HG02759 (cell line): ENCODE data around the gene TNFRSF25.
A peak's percentile ranks its signal among the peaks of the same experiment; 100 is the strongest.
"Not testable (repeated sequence)": the region's sequence is repeated elsewhere in the genome, so short reads cannot be mapped to it uniquely, and the experiment has no call there.

Experiments used
- ATAC-seq: cut with Tn5 transposase; IDR thresholded peaks from one replicate; pipeline ENCODE4 v1.9.1; 2021; ENCODE audit warnings: mild to moderate bottlenecking, moderate library complexity; ENCODE audit not compliant: unreplicated experiment

The TNFRSF25 gene

DNA sequence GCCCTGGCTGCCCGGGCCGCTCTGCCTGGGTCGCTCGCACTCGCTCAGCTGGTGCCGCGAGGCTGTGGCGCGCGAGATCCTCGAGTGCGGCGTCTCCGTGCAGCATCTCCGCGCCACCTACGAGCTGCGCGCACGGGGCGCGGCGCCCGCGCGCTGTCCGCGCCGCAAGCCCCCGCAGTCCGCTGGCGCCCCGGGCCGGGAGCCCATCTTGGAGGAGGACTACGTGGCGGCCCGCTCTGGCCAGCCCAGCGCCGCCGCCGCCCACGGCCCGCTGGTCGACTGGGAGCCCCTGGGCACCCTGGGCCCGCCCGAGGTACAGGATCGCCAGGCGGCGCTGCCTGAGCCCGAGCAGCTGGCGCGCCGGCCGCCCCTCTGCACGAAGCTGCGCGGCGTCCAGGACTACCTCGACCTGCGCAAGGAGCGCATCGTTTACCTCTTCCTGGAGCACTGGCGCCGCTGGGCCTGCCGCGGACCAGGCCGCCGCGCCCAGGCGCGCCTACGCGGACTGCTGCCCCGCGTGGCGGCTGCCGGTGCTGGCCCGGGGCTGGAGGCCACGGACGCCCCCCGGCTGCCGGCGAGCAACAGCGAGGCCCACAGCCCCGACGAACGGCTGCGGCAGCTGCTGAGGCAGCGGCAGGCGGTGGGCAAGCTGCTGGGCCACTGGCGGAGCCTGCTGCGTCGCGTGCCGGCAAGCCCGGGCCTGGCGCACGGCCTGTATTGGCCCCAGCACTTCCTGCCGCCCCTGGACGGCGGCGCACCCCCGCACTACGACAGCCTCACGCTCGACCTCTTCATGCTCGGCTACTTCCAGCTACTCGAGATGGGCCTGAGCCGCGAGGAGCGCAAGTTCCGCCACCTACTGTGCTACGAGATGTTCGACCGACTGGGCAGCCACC lies 10.9 kb downstream of the TNFRSF25 start:
- no peak for ATAC-seq

DNA sequence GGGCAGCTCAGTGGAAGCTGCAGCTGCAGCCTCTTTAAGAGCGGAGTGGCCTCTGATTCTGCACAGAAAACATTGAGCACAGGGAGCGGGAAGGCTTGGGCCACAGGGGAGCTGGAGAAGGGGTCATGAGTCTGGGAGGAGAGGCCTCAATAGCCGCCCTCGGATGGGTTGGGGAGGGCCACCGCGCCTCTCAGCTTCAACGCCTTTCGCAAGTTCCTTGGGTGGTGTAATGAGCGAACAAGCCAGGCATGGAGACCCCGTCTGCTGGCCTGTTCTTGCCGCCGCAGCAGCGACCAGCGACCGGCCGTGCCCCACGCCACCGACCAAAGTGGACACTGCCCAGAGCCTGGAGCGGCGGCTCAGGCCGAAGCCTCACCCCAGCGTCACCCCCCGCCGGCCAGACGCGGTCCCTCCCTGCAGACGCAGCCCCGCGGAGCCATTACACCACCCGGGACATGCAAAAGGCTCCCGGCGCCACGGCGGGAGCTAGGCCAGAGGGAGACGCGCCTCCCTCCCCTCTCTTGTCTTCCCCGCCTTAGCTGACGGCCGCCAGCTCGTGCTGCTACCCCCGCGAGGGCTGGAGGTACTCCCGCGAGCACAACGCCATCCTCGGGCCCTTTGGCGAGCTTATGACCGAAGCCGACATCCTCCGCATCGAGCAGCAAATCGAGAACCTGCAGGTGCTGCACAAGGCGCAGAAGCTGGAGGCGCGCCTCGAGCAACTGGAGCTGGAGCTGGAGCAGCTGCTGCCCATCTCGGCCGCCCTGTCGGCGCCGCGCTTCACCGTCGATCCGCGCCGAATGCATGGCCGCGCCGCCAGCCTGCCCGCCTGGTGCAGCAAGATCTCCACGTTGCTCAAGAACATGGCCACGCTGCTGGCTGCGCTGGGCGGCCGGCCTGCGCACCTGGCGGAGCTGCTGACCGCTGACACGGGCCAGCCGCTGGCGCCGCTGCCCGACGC lies 11.8 kb downstream of the TNFRSF25 start:
- not testable (repeated sequence) for ATAC-seq

DNA sequence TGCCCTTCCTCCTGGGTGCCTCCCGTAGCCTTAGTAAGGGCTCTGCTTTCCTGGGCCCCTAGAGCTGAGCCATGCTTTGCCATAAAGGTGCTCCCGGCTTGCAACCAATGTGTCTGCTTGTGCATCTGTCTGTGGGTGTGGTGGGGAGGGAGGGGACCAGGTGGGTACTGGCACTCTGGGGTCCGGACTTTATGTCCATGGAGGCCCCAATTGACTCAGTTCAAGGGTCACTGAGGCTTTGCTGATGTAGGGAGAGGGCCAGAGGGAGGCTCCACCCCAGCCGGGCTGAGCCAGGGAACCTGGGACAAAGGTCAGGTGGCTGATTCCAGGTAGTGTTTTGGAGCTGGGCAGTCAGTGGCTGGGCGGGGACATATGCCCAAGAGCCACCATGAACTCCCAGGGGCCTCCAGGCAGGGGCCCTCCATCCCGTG lies 15.0 kb downstream of the TNFRSF25 start:
- ATAC-seq, result no peak

DNA sequence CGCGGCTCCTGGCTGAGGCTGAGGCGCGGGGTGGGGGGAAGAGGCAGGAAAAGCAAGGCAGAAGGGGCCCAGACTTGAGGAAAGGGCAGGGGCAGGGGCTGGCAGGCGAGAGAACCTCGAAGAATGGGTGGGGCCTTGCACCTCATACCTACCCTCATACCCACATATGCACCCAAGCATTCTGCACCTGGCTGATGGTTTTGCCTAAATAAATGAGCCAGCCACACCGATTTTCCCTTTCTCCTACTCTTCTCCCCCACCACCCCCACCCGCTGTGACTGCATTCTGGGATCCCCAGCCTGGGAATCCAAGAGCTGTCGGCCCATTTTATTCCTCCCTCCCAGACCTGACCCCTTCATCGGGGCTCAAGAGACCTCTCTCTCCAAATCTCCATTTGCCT lies 15.5 kb downstream of the TNFRSF25 start:
- ATAC-seq, result not testable (repeated sequence)

DNA sequence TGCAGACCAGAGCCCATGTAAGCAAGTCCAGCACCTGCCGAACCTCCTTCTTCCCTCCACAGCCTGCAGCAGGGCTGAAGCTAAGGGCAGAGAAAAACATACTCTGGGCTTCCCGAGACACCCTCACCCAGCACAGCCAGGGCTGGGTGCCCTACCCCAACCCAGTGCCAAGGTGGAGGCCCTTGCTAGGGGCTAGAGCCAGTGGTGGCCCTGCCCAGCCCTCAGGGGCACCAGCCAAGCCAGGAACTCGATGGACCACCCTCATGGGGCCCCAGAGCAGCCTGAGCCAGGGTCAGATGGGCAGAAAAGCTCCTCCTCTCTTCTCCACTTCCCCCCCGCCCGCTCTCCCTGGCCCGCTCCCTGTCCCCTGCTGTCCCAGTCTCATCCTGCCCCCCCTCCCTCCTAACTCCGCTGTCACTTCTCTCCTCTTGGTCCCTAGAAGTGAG lies 15.9 kb downstream of the TNFRSF25 start:
- ATAC-seq, result no peak

DNA sequence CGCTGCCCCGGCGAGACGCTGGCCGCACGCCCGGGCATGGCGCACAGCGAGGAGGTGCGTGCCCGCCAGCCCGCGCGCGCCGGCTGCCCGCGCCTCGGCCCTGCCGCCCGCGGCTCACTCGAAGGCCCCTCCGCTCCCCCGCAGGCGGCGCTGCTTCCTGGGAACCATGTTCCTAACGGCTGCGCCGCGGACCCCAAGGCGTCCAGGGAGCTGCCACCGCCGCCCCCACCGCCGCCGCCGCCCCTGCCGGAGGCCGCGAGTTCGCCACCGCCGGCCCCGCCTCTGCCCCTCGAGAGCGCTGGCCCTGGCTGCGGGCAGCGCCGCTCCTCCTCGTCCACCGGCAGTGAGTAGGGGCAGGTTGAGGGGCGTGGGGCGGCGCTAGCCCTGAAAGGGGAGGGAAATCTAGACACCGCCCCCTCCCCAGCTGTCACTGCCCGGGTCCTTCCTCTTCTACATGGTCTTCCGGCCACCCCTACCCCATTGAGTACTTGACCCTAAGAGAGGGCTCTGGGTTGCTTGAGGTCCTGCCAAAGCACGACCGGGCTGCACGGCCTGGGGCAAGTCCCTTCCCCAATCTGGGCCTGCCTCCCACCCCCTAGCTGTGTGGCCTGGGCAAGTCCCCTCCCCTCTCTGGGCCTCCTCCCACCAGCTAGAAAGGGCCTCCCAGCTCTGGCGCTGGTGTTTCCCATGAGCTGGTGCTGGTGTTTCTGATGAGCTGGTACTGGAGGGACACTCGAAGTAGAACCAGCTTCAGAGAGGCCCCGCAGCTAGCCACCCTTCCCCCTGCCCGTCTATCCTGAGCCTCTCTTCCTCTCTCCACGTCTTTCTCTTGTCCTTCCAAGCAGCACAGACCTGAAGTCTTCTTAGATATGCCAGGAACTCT lies 17.0 kb downstream of the TNFRSF25 start:
- ATAC-seq, result no peak

DNA sequence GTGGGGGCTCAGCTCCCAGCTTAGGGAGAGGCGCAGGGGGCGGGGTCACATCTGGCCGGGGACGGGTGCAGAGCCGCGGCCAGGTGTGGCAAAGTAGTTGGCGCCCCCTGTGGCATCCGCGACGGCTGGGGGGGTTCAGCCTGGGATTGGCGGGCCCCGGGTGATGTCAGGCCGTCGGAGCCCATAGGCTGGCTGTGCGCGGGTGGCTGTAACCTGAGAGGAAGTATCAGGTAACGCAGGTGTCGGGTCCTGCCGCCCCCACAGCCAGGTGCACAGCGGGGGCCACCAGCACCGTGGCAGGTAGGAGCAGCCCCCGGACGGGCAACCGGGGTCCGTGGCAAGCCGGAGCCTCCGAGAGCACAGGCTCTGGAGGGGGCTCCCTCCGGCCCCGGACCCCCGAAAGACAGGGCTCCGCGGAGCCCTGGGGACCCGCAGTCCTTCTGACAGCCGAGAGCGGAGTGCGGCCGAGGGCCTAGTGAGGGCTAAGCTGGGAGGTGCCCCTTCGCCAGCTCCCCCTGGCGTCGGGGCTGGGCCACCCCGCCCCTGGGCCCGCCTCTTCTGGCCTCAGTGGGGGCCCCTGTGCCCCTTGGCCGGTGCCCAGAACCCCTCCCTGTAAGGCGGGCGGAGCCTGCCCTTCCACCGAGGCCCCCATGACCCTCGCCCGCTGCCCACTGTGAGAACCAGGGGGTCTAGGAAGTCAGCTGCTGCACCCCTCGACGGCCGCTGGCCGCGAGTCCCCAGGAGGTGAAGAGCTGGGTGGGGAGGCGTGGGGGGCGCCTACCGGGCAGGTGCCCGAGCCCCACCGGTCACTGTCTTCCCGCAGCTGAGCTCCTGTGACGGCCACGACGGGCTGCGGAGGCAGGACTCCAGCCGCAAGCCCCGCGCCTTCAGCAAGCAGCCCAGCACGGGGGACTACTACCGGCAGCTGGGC lies 17.9 kb downstream of the TNFRSF25 start:
- no peak for ATAC-seq

DNA sequence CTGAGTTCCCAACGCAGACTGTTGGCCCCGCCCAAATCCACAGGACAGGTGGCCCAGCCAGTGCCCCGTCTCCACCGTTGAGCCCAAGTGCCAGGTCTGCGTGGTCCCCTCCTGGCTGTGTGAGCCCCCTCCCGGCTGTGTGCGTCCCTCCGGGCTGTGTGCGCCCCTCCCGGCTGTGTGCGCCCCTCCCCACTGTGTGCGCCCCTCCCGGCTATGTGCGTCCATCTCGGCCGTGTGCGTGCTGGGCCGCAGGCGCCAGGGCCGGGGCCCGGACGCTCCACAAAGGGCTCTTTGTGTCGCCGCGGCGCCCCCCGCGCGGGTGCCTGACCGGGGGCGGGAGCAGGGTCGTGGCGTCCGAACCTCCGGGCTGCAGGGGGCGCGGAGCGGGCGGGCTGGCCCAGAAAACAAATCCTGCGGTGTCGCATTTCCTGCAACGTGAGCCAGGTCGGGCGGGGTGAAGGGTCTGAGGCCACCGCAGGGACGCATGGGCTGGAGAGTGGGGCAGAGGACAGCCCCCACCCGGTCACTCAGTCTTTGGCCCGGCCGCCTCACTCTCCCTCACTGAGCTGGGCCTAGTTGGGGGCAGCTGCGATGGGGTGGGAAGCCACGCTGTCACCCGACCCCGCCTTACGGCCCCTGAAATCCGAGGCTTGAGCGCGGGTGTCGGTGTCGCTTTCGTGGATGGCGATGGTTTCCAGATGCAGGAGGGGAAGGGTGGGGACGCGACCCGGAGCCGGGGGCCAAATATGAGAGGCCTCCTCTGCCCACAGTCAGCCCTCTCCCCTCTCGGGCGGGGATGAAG lies 18.8 kb downstream of the TNFRSF25 start:
- no peak for ATAC-seq

DNA sequence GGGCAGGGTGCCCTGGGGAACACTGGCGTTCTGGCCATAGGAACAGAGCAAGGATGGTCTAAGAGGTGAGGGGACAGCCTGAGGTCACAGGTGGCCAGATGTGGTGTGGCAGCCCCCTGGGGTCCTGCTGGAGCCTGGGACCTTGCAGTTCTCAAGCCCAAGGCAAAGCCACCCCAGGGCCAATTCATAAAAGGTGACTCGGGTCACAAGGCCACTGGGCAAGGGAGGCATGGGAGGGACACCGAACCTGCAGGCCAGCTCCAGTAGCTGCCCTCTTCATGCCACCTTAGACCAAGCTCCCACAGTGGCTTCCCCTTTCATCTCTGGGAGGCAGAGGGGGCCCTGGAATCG lies 19.3 kb downstream of the TNFRSF25 start:
- no peak for ATAC-seq

DNA sequence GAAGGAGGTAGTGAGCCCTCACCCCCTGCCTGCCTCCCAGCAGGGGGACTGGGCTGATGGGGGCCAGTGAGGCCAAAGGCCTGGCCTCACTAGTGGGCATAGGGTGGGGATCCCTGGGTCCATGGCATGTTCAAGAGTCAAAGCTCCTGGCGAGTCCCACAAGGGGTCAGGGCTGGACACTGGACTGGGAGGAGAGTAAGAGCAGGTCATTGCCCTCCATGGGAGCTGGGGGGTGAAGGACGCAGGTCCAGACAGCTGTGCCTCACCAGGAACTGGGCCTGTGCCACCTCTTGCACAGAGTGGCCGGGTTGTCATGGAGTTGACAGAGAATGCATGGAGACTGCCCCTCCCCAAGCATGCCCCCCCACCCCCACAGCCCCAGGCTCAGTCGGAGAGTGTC lies 20.0 kb downstream of the TNFRSF25 start:
- ATAC-seq, result not testable (repeated sequence)

DNA sequence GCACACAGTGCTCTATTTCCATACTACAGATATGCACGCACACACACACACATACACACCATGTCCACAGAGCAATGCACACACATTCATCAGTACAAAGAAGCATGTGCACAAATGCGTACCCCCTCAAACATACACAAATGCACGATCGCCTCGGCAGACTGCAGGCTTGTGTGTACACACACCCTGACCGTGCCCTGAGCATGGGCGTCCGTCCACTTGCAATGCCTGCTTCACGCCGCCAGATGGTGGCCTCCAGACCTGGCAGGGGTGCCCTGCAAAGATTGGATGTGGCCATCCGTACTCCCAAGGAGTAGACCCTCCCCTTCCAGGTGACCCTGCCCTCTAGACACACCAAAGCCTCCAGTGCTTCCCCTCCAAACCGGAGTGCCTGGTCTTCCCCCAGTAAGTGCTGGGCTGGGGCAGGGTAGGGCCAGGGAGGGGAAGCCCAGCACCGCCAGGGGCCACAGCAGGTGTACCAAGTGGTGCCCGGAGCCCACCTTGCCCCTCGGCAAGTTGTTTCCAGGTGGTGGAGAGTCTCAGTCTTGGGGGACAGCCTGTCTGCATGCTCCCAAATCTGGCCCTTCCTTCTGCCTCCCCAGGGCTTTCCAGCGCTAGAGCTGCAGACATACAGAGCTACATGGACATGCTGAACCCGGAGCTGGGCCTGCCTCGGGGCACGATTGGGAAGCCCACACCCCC lies 20.8 kb downstream of the TNFRSF25 start:
- no peak for ATAC-seq

DNA sequence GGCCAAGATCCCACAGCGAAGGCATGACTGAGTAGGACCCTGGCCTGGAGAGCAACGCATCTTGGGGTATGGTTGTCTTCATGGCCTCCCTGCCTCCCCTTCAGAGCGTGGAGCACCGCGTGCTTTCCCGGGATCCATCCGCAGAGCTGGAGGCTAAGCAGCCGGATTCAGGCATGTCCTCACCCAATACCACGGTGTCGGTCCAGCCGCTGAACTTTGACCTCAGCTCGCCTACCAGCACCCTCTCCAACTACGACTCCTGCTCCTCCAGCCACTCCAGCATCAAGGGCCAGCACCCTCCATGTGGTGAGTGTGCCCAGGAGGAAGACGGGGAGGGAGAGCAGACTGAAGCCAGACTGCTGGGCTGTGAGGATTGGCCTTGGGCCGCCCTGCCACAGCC lies 21.6 kb downstream of the TNFRSF25 start:
- no peak for ATAC-seq

DNA sequence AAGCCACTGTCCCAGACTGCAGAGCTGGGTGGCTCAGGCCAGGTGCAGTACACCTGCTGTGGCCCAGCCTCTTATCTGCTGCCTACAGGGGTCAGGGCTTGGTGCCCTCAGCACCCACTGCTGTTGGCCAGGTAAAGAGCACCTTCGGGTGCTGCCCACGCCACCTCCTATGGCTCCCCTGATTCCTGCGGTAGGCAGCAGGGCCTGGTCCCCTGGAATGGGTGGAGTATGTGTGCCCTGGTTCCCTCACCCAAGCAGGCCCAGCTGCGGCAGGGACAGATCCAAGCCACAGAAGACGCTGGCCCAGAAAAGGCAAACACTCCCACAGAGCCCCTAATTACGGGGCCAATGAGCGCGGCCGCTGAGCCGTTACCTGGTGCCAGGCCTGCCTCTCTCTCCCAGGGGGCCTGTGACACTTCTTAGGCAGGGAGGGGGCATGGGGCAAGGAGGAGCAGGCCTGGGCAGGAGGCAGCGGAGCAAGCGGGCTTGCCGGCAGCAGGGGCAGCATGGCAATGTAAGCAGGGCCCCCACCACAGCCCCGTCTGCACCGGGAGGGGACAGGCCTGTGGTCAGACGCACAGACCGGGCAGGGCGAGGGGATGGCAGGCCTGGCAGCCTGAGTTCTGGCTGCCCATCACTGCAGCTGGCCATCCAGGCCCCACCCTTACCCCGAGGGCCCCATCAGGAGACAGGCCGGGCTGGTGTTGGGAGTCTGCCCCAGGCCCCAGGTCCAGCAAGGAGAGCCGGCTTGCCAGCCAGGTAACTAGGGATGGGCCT lies 22.4 kb downstream of the TNFRSF25 start:
- no peak for ATAC-seq

DNA sequence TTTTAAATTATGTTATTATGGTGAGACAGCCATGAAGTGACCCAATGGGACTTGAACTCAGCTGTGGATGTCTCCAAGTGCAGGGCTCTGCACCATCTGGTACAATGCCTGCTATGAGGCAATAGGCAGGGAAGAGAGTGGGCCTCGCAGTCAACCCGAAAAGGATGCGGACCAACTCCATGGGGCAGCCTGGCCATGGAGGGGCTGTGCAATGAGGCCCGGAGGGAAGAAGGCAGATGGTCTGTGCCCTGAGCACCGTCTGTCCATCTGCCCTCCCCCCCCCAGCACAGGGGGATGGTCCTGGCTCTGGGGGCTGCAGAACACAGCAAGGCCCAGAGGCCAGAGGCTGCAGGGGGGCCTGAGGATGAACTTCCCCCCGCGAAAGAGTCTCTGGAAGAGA lies 24.4 kb downstream of the TNFRSF25 start:
- ATAC-seq, result no peak

DNA sequence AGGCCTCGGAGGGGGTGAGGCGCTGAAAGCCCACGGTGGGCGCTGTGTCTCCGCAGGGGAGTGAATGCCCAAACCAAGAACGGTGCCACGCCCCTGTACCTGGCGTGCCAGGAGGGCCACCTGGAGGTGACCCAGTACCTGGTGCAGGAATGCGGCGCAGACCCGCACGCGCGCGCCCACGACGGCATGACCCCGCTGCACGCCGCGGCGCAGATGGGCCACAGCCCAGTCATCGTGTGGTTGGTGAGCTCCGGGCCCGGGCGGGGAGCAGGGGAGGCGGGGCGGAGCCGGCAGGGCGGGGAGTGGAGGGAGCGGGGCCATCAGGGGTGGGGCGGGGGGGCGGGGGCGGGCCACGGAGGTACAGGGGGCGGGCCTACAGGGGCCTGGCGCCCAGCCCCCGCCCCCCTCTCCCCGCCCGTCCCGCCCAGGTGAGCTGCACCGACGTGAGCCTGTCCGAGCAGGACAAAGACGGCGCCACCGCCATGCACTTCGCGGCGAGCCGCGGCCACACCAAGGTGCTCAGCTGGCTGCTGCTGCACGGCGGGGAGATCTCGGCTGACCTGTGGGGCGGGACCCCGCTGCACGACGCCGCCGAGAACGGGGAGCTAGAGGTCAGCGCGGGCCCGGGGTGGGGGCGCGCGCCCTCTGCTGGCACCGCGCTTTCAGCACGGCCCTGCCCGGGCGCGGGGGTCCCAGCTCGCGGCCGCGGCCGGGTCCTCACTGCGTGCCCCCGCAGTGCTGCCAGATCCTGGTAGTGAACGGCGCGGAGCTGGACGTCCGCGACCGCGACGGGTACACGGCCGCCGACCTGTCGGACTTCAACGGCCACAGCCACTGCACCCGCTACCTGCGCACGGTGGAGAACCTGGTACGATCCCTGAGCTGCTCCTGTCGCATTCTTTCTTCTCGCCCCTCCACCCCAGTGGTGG lies 25.5 kb downstream of the TNFRSF25 start:
- ATAC-seq, result peak; percentile 56

DNA sequence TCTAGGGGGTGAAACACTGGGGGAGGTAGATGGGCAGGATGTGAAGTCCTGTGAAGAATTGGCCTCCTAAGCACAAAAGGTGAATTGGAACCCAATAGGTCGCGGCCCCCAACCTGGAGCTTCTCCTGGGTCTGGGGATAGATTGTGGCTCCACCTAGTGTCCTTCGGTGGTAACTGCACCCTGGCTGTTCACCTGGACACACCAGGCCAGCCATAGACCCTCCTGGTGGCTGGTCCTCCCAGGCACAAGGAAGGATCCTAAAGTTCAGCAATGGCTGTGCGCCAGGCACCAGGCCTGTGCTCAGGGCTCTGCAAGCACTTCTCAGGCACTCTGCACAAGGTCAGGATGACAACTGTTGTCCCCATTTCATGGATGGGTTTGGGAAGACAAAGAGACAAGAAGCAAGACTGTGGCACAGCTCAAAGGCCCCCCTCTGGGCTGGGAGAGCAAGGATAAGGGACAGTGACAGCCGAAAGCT lies 27.9 kb downstream of the TNFRSF25 start:
- ATAC-seq, result peak; percentile 50
